GM23248 (cell line): ENCODE results near the gene ACADS. TPM values are rescaled to one million over a fixed set of nuclear protein-coding genes. Genes with fewer than 3 reads are reported as not detected.

Experiments used
- DNase-seq: peaks from one replicate; pipeline ENCODE4 v3.0.0-alpha.2; 2015
- H2AFZ ChIP-seq: fragments of 200-600 bp; sonication (generic); 2 replicates; pipeline ENCODE4 v1.6.1; 2016; ENCODE audit warnings: antibody characterized with exemption
- H3F3A ChIP-seq: fragments of 200-600 bp; sonication (generic); 2 replicates; pipeline ENCODE4 v1.6.1; 2016; ENCODE audit warnings: mild to moderate bottlenecking, antibody characterized with exemption, mixed run types; ENCODE audit not compliant: insufficient read depth
- H3K27ac ChIP-seq: fragments of 200-600 bp; sonication (generic); 2 replicates; pipeline ENCODE4 v1.5.1; 2016; ENCODE audit warnings: mild to moderate bottlenecking
- H3K27me3 ChIP-seq: fragments of 200-600 bp; sonication (generic); replicated peaks from 2 replicates; pipeline ENCODE4 v1.6.1; 2016; ENCODE audit warnings: mild to moderate bottlenecking; ENCODE audit not compliant: insufficient read depth
- H3K36me3 ChIP-seq: fragments of 200-600 bp; sonication (generic); 2 replicates; pipeline ENCODE4 v1.6.1; 2016; ENCODE audit warnings: low read depth, mild to moderate bottlenecking
- H3K4me1 ChIP-seq: fragments of 200-600 bp; sonication (generic); 2 replicates; pipeline ENCODE4 v1.6.1; 2016; ENCODE audit warnings: mild to moderate bottlenecking; ENCODE audit not compliant: insufficient read depth
- H3K4me2 ChIP-seq: fragments of 200-600 bp; sonication (generic); one replicate; pipeline ENCODE4 v1.6.1; 2016; ENCODE audit warnings: mild to moderate bottlenecking; ENCODE audit not compliant: unreplicated experiment
- H3K4me3 ChIP-seq: fragments of 200-600 bp; sonication (generic); 2 replicates; pipeline ENCODE4 v1.5.1; 2016; ENCODE audit warnings: mild to moderate bottlenecking
- H3K79me2 ChIP-seq: fragments of 200-600 bp; sonication (generic); 2 replicates; pipeline ENCODE4 v1.6.1; 2016; ENCODE audit warnings: mild to moderate bottlenecking; ENCODE audit not compliant: insufficient read depth
- H3K9ac ChIP-seq: fragments of 200-600 bp; sonication (generic); 2 replicates; pipeline ENCODE4 v1.6.1; 2016; ENCODE audit warnings: mild to moderate bottlenecking
- H3K9me2 ChIP-seq: fragments of 200-600 bp; sonication (generic); 2 replicates; pipeline ENCODE4 v1.6.1; 2016; ENCODE audit warnings: mixed run types, mild to moderate bottlenecking, moderate library complexity; ENCODE audit not compliant: insufficient read depth
- H3K9me3 ChIP-seq: fragments of 200-600 bp; sonication (generic); one replicate; pipeline ENCODE4 v1.6.1; 2017; ENCODE audit warnings: low read depth
- H4K20me1 ChIP-seq: fragments of 200-600 bp; sonication (generic); 2 replicates; pipeline ENCODE4 v1.6.0; 2016; ENCODE audit not compliant: insufficient read depth
- EZH2 ChIP-seq: fragments of 200-600 bp; sonication (generic); IDR thresholded peaks from 2 replicates; pipeline ENCODE4 v1.6.1; 2018; ENCODE audit warnings: antibody characterized with exemption, mild to moderate bottlenecking; ENCODE audit not compliant: insufficient read depth, poor library complexity, severe bottlenecking
- EZH2phosphoT487 ChIP-seq: fragments of 200-600 bp; sonication (generic); IDR thresholded peaks from 2 replicates; pipeline ENCODE4 v1.6.1; 2018; ENCODE audit warnings: antibody characterized with exemption, moderate library complexity, mild to moderate bottlenecking, low read depth; ENCODE audit not compliant: insufficient read depth
- WGBS, 2 experiments: methylation state at CpG; one replicate each; pipeline ENCODE4 v1.1.6; 2015 to 2017; ENCODE audit warnings: low lambda C conversion rate in 2 of 2, low coverage in 1 of 2; ENCODE audit errors: missing lambda C conversion rate in 2 of 2; 5-methylcytosine and 5-hydroxymethylcytosine counted together
- in situ Hi-C: fragments of 300-500 bp; cut with MboI; formaldehyde crosslinking; loops from 2 replicates; pipeline ENCODE4 v1.15.0; 2020
- polyA plus RNA-seq: library from polyadenylated mRNA; unstranded; fragments of >200 nt; fragmentation: Nextera tagmentation; extraction: Ambion mirVana; gene quantifications from 2 replicates; pipeline ENCODE4 v1.2.1, GENCODE V29; 2016
- total RNA-seq: library from RNA; depleted of rRNA; stranded (reverse); fragments of >200 nt; shearing (Covaris generic); gene quantifications from 2 replicates; pipeline ENCODE4 v1.2.3, GENCODE V29; 2014

Gene ACADS
- total and polyA plus RNA-seq, 2 experiments from 2014 or later, result 10.5 to 14.5 TPM

DNA sequence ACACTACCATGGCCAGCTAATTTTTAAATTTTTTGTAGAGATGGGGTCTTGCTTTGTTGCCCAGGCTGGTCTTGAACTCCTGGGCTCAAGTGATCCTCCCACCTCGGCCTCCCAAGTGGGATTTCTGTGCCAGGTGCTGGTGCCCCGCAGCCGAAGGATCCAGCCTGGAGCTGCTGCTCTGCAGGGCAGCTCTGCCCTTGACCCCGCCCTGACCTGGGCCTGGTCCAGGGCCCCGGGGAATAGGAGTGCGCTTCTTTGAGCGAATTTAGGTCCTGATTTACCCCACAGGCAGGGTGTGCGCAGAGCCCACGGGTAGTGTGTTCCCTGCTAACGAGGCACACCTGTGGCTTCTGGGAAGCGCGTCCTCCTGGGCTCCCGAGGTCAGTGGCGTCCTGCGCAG lies 15.2 kb downstream of the ACADS start:
- no peak overlapping the region for H2AFZ ChIP-seq

GRCh38 chr12:120741476-120742421 lies 16.1 kb downstream of the ACADS start:
- in situ Hi-C loops, result no loop called here
- no peaks in the 10 kb centered on the region for H3F3A ChIP-seq
- H3K36me3 ChIP-seq, result no peaks in the 10 kb centered on the region
- H3K4me2 ChIP-seq, result no peak overlapping the region
- no peaks in the 10 kb centered on the region for H4K20me1 ChIP-seq
- no peak for DNase-seq
- H3K27ac ChIP-seq, result no peak overlapping the region
- TF ChIP-seq EZH2 (no peak), EZH2phosphoT487 (no peak)
- H3K4me3 ChIP-seq, result no peak overlapping the region
- H3K9me3 ChIP-seq, result no peaks in the 10 kb centered on the region
- no peak overlapping the region for H2AFZ ChIP-seq
- no peaks in the 10 kb centered on the region for H3K27me3 ChIP-seq
- H3K9me2 ChIP-seq, result no peaks in the 10 kb centered on the region
- no peaks in the 10 kb centered on the region for H3K4me1 ChIP-seq
- H3K9ac ChIP-seq, result no peak overlapping the region
- 81 to 83% methylated on average over 31 to 33 of the region's 33 CpGs for WGBS, 2 experiments
- H3K79me2 ChIP-seq, result no peaks in the 10 kb centered on the region

More for the DNA sequence above, 15.2 kb downstream of the ACADS start:
- 86 to 90% methylated on average over 13 to 15 of the region's 15 CpGs for WGBS, 2 experiments
- Histone ChIP-seq H3K79me2 (no peaks in the 10 kb centered on the region), H3F3A (no peaks in the 10 kb centered on the region), H3K9ac (no peak overlapping the region), H3K27me3 (no peaks in the 10 kb centered on the region), H3K4me2 (no peak overlapping the region), H3K27ac (no peak overlapping the region), H4K20me1 (no peaks in the 10 kb centered on the region), H3K9me3 (no peaks in the 10 kb centered on the region), H3K4me1 (no peaks in the 10 kb centered on the region), H3K4me3 (no peak overlapping the region), H3K9me2 (no peaks in the 10 kb centered on the region), H3K36me3 (no peaks in the 10 kb centered on the region)
- no peak for DNase-seq
- in situ Hi-C loops, result no loop called here
- TF ChIP-seq EZH2phosphoT487, result no peak

GRCh38 chr12:120744922-120745493 lies 19.4 kb downstream of the ACADS start:
- Histone ChIP-seq H2AFZ (no peak overlapping the region), H3K4me3 (no peak overlapping the region), H3K9me2 (no peaks in the 10 kb centered on the region), H4K20me1 (no peaks in the 10 kb centered on the region), H3K36me3 (no peaks in the 10 kb centered on the region), H3K4me2 (no peak overlapping the region), H3K27me3 (no peaks in the 10 kb centered on the region), H3K79me2 (no peaks in the 10 kb centered on the region), H3F3A (no peaks in the 10 kb centered on the region), H3K9ac (no peak overlapping the region), H3K4me1 (no peaks in the 10 kb centered on the region), H3K27ac (no peak overlapping the region), H3K9me3 (no peaks in the 10 kb centered on the region)
- WGBS, 2 experiments, result 89 to 91% methylated on average over 15 of the region's 15 CpGs
- DNase-seq, result no peak
- TF ChIP-seq EZH2, result no peak
- TF ChIP-seq EZH2phosphoT487, result no peak
- in situ Hi-C loops, result no loop called here

DNA sequence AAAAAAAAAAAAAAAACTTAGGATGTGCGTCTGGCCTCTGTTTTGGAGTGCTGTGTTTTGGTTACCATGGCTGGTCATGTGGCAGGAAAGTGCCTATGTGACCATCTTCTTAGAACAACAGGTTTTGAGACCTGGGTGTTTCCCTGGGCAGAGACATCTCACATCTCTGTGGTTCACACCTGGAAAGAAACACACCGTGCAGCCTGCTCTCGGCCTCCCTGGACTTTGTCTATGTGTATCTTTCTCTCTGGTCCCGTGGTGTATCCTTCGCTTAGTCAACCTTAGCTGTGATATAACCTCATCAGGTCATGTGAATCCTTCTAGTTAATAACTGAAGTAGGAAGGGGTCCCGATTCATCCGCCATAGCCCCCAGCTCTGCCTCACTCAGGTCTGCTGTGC lies 22.6 kb downstream of the ACADS start:
- Histone ChIP-seq H3K9ac (no peak overlapping the region), H2AFZ (no peak overlapping the region), H3K4me2 (no peak overlapping the region), H3K4me3 (no peak overlapping the region), H3K27me3 (no peaks in the 10 kb centered on the region), H3K9me3 (no peaks in the 10 kb centered on the region), H3K4me1 (no peaks in the 10 kb centered on the region), H3K36me3 (no peaks in the 10 kb centered on the region), H3F3A (no peaks in the 10 kb centered on the region), H3K9me2 (no peaks in the 10 kb centered on the region), H3K79me2 (no peaks in the 10 kb centered on the region), H3K27ac (no peak overlapping the region), H4K20me1 (no peaks in the 10 kb centered on the region)
- in situ Hi-C loops, result no loop called here
- TF ChIP-seq EZH2 (no peak), EZH2phosphoT487 (no peak)
- 81 to 89% methylated on average over 7 of the region's 7 CpGs for WGBS, 2 experiments
- no peak for DNase-seq
